ENCODE data around the gene LPIN3. TPM values are rescaled to one million over a fixed set of nuclear protein-coding genes. Genes with fewer than 3 reads are reported as not detected.

The LPIN3 gene
- total RNA-seq, 4 donors from 2014 or later, result 85.0 to 320 (median 222) TPM

- no peak for DNase-seq
- TF ChIP-seq POLR2A (IDR thresholded peaks at IDR 0.05) (no peak), CTCF (IDR thresholded peaks at IDR 0.05) (no peak)
- H3K27ac ChIP-seq, result no peak overlapping the region
- H3K9me3 ChIP-seq, result no peaks in the 10 kb centered on the region
- H3K36me3 ChIP-seq, result no peaks in the 10 kb centered on the region
- no peaks in the 10 kb centered on the region for H3K4me1 ChIP-seq
- H3K4me3 ChIP-seq, result no peak overlapping the region
- H3K27me3 ChIP-seq, result no peaks in the 10 kb centered on the region
These were observed 39.7 kb upstream of the LPIN3 start for GRCh38 chr20:41300886-41301285.

GRCh38 chr20:41304002-41304401 lies 36.6 kb upstream of the LPIN3 start:
- no peak overlapping the region for H3K27ac ChIP-seq
- H3K9me3 ChIP-seq, result no peaks in the 10 kb centered on the region
- H3K36me3 ChIP-seq, result no peaks in the 10 kb centered on the region
- no peaks in the 10 kb centered on the region for H3K27me3 ChIP-seq
- DNase-seq, result no peak
- TF ChIP-seq POLR2A (IDR thresholded peaks at IDR 0.05) (no peak), CTCF (IDR thresholded peaks at IDR 0.05) (no peak)
- H3K4me3 ChIP-seq, result no peak overlapping the region
- peaks cover 0 to 6% (median 1%) of the 10 kb centered on the region in 4 donors for H3K4me1 ChIP-seq

GRCh38 chr20:41304424-41305079 lies 36.1 kb upstream of the LPIN3 start:
- H3K4me3 ChIP-seq, result no peak overlapping the region
- DNase-seq, result no peak
- H3K27ac ChIP-seq, result no peak overlapping the region
- TF ChIP-seq CTCF (IDR thresholded peaks at IDR 0.05), result no peak
- H3K4me1 ChIP-seq, result peaks cover 0 to 8% (median 3%) of the 10 kb centered on the region in 4 donors
- no peaks in the 10 kb centered on the region for H3K27me3 ChIP-seq
- H3K36me3 ChIP-seq, result no peaks in the 10 kb centered on the region
- H3K9me3 ChIP-seq, result no peaks in the 10 kb centered on the region

- H3K27ac ChIP-seq, result no peak overlapping the region
- no peak for DNase-seq
These were observed 34.4 kb upstream of the LPIN3 start for GRCh38 chr20:41306061-41306727.

GRCh38 chr20:41307021-41307420 lies 33.6 kb upstream of the LPIN3 start:
- no peak for DNase-seq
- Histone ChIP-seq H3K4me1 (peaks cover 0 to 13% (median 3%) of the 10 kb centered on the region in 4 donors), H3K27ac (no peak overlapping the region), H3K36me3 (no peaks in the 10 kb centered on the region), H3K9me3 (no peaks in the 10 kb centered on the region), H3K4me3 (no peak overlapping the region), H3K27me3 (no peaks in the 10 kb centered on the region)
- TF ChIP-seq CTCF (IDR thresholded peaks at IDR 0.05), result no peak
- TF ChIP-seq POLR2A (IDR thresholded peaks at IDR 0.05), result no peak

More at GRCh38 chr20:41306061-41306727, 34.4 kb upstream of the LPIN3 start:
- no peaks in the 10 kb centered on the region for H3K9me3 ChIP-seq
- H3K4me3 ChIP-seq, result no peak overlapping the region
- no peaks in the 10 kb centered on the region for H3K27me3 ChIP-seq
- TF ChIP-seq CTCF (IDR thresholded peaks at IDR 0.05), result no peak
- TF ChIP-seq POLR2A (IDR thresholded peaks at IDR 0.05), result no peak
- no peaks in the 10 kb centered on the region for H3K36me3 ChIP-seq
- peaks cover 0 to 13% (median 3%) of the 10 kb centered on the region in 4 donors for H3K4me1 ChIP-seq

All from Peyer's patch (tissue), 4 donors.